GM18909 (cell line): Measurements from ENCODE around the gene IFNAR1.

Experiments used
- ATAC-seq: cut with Tn5 transposase; IDR thresholded peaks from one replicate; pipeline ENCODE4 v1.9.1; 2021; ENCODE audit warnings: mild to moderate bottlenecking; ENCODE audit not compliant: unreplicated experiment, poor library complexity

IFNAR1 gene

DNA sequence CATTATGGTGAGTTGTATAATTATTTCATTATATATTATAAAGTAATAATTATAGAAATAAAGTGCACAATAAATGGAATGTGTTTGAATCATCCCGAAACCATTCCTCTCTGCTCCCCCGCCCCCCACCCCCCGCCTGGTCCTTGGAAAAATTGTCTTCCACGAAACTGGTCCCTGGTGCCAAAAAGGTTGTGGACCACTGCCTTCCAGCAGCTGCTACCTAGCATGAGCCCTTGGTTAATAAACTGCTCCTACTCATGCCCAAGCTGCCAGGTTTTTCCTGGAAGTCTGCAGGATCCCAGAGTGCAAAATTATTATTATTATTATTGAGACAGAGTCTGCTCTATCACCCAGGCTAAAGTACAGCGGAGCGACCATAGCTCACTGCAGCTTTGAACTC is 71.7 kb downstream of the IFNAR1 start:
- no peak for ATAC-seq

DNA sequence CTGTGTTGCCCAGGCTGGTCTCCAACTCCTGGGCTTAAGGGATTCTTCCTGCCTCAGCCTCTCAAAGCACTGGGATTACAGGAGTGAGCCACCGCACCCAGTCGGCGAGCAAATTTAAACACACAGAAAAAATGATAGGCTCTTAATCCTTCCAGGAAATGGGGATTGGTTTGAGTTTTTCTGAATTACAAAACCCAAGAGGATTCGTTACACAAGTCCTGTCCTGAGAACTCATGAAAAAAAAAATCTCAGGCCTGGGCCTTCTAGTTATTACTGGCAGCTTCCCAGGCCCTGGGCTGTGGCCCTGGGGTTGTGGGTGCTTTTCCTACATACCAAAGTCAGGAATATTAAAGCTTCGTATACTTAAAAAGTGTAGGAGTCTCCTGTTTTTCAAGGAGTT is 72.2 kb downstream of the IFNAR1 start:
- ATAC-seq: no peak

DNA sequence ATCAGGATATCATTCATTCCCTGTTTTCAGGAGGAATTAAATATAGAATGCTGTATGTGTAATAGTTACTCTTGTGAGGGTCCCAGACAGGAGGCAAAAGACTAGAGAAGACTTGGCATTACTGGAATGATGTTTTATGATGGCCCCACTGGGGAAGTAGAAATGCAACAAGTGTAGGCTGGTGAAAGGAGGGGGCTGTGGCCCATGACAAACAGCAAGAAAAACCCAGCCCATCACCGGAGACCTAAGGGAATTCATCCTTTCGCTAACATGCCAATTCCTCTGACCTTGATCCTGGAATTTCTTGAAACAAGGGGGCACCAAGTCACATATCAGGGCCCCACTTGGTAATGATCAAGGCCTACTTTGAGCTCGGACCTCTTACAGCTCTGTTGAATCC is 72.9 kb downstream of the IFNAR1 start:
- no peak for ATAC-seq

- no peak for ATAC-seq
These were observed 73.6 kb downstream of the IFNAR1 start for GRCh38 chr21:33398361-33398760.

- no peak for ATAC-seq
These were observed 76.8 kb downstream of the IFNAR1 start for GRCh38 chr21:33401630-33401992.

DNA sequence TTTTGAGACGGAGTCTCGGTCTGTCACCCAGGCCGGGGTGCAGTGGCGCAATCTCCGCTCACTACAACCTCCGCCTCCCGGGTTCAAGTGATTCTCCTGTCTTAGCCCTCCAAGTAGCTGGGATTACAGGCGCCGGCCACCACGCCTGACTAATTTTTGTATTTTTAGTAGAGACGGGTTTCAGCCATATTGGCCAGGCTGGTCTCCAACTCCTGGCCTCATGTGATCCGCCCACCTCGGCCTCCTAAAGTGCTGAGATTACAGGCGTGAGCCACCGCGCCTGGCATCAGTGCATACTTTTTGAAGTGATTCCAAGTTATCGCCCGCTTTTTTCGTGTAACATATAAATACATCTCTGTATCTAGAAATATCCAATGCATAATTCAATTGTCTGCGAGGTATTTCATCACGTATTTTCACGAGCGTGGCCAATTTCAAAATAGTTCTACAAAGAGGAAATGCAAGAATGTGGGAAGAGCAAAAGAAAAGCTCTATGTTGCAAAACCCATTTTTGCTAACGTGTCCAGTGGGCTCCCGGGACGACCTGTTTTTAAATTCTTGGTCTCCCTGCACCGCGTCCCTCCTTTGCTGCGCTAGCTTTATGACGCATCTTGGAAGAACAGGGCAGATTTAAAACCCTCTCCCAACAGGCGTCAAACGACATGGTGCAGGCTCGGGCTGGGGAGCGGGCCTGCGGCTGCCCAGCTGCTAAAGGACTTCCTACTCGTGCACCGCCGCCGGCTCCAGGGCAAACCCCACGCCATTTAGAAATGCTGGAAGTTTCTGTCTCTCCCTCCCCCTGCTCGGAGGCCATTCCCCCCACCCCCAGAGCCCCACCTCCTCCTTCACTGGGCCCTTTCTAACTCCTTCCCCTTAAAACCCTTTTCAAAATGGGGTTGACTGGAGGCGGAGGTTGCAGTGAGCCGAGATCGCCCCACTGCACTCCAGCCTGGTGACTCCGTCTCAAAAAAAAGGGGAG is 77.5 kb downstream of the IFNAR1 start:
- ATAC-seq: no peak

- no peak for ATAC-seq
These were observed 78.5 kb downstream of the IFNAR1 start, which contains the start of gene IFNGR2 for GRCh38 chr21:33403128-33403785. Gene IFNGR2 (plus strand): TSS chr21:33403413. CDS start chr21:33403544, 131 bp downstream.

- no peak for ATAC-seq
These were observed 79.2 kb downstream of the IFNAR1 start for GRCh38 chr21:33403786-33404585.

DNA sequence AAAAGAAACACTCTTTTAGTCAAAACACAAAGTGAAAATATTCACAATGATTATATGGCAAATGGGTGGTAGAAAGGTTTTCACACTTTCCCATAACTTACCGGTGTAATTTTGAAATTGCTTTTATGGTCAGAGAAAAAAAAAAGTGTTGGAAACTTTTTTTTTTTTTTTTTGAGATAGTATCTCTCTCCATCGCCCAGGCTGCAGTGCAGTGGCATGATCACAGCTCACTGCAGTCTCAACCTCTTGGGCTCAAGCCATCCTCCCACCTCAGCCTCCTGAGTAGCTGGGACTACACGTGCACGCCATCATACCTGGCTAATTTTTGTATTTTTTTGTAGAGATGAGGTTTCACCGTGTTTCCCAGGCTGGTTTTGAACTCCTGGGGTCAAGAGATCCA is 81.7 kb downstream of the IFNAR1 start:
- no peak for ATAC-seq
